ENCODE data around the gene ENO1. TPM values are rescaled to one million over a fixed set of nuclear protein-coding genes. Genes with fewer than 3 reads are reported as not detected.
"Not testable (repeated sequence)": the region's sequence is repeated elsewhere in the genome, so short reads cannot be mapped to it uniquely, and the experiment has no call there.

Gene ENO1
- total RNA-seq, 4 donors from 2014 or later, result 355 to 741 (median 478) TPM

DNA sequence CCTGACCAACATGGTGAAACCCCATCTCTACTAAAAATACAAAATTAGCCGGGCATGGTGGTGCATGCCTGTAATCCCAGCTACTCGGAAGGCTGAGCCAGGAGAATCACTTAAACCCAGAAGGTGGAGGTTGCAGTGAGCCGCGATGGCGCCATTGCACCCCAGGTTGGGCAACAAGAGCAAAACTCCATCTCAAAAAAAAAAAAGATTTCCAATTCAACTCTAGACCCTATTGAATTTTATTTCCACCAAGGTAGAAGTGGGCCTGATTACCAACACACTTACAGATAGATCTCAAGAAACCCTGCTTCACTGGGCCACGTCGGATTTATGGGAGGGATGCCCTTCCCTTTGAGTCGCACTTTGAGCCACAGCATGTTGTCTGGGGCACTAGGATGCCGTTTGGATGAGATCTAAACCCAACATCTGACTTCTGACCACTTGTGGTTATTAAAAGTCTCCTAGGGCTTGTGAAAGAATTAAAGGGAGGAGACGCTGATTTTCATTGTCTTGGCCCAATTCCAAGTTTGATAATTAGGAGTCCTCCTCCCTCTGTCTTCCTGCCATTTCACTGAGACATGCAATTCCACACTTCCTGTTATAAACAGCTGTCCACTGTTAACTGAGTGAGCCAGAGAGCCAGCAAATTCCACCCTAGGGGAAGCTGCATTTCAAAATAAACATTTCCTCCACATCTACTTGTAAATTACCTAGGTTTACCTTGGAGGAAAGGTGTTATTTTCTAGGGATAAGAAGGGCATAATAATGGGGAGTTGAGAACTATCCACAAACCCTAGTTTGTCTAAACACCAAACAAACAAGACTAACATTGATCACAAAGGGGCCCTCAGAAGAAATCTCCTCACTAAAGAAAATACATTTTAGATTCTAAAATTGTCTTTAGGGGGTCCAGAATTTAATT lies 55.9 kb downstream of the ENO1 start:
- no peaks in the 10 kb centered on the region for H3K36me3 ChIP-seq
- 51 to 63% methylated on average over 10 of the region's 10 CpGs for WGBS, 2 donors
- H3K4me3 ChIP-seq (replicated peaks in 1 of 3), result no peak overlapping the region
- H3K4me1 ChIP-seq, result peaks cover 19 to 22% of the 10 kb centered on the region in 2 donors
- peak overlapping the region; percentile 26 to 61 (median 42) for H3K27ac ChIP-seq
- no peaks in the 10 kb centered on the region for H3K27me3 ChIP-seq
- DNase-seq, result peak in 1 of 2 donors; percentile 28
- TF ChIP-seq, protein P1, sequence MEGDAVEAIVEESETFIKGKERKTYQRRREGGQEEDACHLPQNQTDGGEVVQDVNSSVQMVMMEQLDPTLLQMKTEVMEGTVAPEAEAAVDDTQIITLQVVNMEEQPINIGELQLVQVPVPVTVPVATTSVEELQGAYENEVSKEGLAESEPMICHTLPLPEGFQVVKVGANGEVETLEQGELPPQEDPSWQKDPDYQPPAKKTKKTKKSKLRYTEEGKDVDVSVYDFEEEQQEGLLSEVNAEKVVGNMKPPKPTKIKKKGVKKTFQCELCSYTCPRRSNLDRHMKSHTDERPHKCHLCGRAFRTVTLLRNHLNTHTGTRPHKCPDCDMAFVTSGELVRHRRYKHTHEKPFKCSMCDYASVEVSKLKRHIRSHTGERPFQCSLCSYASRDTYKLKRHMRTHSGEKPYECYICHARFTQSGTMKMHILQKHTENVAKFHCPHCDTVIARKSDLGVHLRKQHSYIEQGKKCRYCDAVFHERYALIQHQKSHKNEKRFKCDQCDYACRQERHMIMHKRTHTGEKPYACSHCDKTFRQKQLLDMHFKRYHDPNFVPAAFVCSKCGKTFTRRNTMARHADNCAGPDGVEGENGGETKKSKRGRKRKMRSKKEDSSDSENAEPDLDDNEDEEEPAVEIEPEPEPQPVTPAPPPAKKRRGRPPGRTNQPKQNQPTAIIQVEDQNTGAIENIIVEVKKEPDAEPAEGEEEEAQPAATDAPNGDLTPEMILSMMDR (IDR thresholded peaks at IDR 0.05), result no peak
- TF ChIP-seq POLR2A (IDR thresholded peaks at IDR 0.05), result no peak
- intact Hi-C loops (cut with DNase I), result no loop called here
- no peaks in the 10 kb centered on the region for H3K9me3 ChIP-seq

DNA sequence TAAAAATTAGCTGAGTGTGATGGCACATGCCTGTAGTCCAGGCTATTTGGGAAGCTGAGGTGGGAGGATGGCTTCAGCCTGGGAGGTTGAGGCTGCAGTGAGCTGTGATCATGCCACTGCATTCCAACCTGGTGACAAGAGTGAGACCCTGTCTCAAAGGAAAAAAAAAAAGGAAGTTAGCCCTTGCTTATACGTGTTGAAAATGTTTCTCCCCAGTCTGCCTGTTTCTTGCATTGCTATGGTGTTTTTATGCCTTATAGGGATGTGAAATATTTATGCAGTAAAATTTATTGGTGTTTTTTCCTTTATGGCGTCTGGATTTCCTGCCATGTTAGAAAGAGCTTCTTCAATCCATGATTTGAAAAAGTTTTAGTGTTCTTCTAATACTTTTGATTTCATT lies 57.4 kb downstream of the ENO1 start:
- no peaks in the 10 kb centered on the region for H3K36me3 ChIP-seq
- no peak for DNase-seq
- TF ChIP-seq POLR2A (IDR thresholded peaks at IDR 0.05), result no peak
- TF ChIP-seq, protein P1 (IDR thresholded peaks at IDR 0.05), result no peak
- no peaks in the 10 kb centered on the region for H3K9me3 ChIP-seq
- H3K27ac ChIP-seq, result peak overlapping the region in 1 of 3 donors; percentile 61
- intact Hi-C loops (cut with DNase I), result no loop called here
- peaks cover 19 to 24% of the 10 kb centered on the region in 2 donors for H3K4me1 ChIP-seq
- WGBS, 2 donors, result 63 to 69% methylated on average over 2 of the region's 2 CpGs
- H3K4me3 ChIP-seq (replicated peaks in 1 of 3), result no peak overlapping the region
- no peaks in the 10 kb centered on the region for H3K27me3 ChIP-seq

DNA sequence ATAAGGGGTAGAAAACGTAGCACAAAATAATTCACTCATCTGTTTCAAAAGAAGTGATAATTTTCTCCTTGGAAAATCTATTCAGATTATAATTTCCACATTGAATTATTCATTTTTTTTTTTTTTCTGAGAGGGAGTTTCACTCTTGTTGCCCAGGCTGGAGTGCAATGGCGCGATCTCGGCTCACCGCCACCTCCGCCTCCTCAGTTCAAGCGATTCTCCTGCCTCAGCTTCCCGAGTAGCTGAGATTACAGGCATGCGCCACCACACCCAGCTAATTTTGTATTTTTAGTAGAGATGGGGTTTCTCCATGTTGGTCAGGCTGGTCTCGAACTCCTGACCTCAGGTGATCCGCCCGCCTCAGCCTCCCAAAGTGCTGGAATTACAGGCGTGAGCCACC lies 59.7 kb downstream of the ENO1 start:
- H3K27me3 ChIP-seq; H3K4me3 ChIP-seq (replicated peaks in 1 of 3); H3K36me3 ChIP-seq; DNase-seq; intact Hi-C loops (cut with DNase I); H3K9me3 ChIP-seq: not testable (repeated sequence)
- peak overlapping the region in 2 of 3 donors; percentile 94 to 97 for H3K27ac ChIP-seq
- peaks cover 31 to 46% of the 10 kb centered on the region in 2 donors for H3K4me1 ChIP-seq
- 89 to 93% methylated on average over 13 of the region's 13 CpGs for WGBS, 2 donors

DNA sequence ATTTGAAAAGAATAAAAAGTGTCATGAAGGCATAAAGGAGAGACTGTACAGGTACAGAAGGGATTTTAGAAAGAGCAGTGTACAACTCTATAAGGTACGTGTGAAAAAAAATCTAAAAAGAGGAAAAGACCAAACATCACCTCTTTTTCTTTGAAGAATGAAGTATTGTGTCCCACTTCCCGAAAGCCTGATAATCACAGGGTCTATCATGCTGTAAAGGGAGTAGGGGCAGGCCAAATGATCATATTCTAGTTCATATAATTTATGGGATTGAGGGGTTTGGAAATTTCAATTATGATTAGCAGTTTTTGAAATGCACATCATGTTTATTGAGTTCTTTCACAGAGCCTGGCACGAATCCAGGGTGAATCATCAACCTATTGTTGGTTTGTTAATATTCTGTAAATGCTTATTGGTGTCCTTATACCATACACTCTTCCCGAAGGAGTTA lies 60.1 kb downstream of the ENO1 start:
- TF ChIP-seq POLR2A (IDR thresholded peaks at IDR 0.05), result no peak
- TF ChIP-seq, protein P1 (IDR thresholded peaks at IDR 0.05), result no peak
- H3K4me1 ChIP-seq, result peaks cover 31 to 50% of the 10 kb centered on the region in 2 donors
- peak in 1 of 2 donors; percentile 33 for DNase-seq
- H3K36me3 ChIP-seq, result no peaks in the 10 kb centered on the region
- 24 to 29% methylated on average over 4 of the region's 4 CpGs for WGBS, 2 donors
- H3K27me3 ChIP-seq, result no peaks in the 10 kb centered on the region
- intact Hi-C loops (cut with DNase I), result no loop called here
- peak overlapping the region in 2 of 3 donors; percentile 12 to 92 for H3K4me3 ChIP-seq (replicated peaks in 1 of 3)
- H3K27ac ChIP-seq, result peak overlapping the region; percentile 93 to 97 (median 94)
- no peaks in the 10 kb centered on the region for H3K9me3 ChIP-seq

DNA sequence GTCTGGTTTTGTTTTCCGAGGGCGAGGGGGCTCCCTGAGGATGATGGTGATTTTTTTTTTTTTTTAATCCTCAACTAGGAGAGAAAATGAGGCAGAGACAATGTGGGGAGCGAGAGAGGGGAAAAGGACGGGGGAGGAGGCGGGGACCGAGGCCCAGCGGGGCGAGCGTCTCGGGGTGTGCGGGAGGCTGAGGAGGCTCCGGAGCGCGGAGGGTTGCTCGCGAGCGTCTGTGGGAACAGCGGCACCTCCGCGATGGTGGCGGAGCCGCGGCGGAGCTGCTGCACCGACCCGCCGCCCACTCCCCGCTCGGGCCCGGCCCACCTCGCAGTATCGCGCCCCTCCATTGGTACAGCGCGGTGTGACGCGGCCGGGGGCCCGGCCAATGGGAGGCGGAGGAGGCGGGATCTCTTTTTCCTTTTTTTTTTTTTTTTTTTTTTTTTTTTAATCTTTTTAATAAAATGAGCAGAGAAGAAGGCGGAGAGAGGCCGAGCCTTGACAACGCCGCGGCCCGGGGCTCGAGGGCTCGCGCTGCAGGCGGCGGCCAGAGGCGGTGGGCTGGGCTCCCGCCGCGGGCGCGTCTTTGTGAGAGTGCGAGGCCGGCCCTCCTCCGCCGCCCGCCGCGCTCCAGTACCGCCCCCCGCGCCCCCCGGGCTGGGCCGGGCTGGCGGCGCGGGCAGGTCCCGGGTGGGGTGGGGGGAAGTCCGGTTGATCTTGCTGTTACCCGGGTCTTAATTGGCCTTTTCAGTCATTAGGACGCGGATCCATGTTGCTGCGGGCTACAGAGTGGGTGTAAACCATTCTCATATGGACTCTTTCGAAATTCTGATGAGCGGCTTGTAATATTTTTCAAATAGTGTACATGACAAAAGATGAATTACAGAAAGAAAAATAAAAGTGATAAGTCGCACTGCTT lies 60.8 kb downstream of the ENO1 start, which contains the start of gene RERE:
TSS of gene RERE (minus strand) at position 229 of the 913 bp plus-strand sequence.
- WGBS, 2 donors, result 1% methylated on average over 34 to 71 of the region's 82 CpGs
- peak within 1 kb of the TSS; percentile 93 to 97 (median 94) for H3K27ac ChIP-seq
- H3K4me1 ChIP-seq, result peaks cover 29 to 52% of the 10 kb centered on the region in 2 donors
- H3K36me3 ChIP-seq, result no peaks in the 10 kb centered on the region
- peak within 1 kb of the TSS; percentile 9 to 92 (median 58) for H3K4me3 ChIP-seq (replicated peaks in 1 of 3)
- DNase-seq, result peak; percentile 93
- intact Hi-C loops (cut with DNase I), result no loop called here
- no peaks in the 10 kb centered on the region for H3K27me3 ChIP-seq
- TF ChIP-seq, protein P1 (IDR thresholded peaks at IDR 0.05), result no peak
- TF ChIP-seq POLR2A (IDR thresholded peaks at IDR 0.05), result peak; percentile 90 to 99
- no peaks in the 10 kb centered on the region for H3K9me3 ChIP-seq
